ENCODE results near the gene CHML.
A peak's percentile ranks its signal among the peaks of the same experiment; 100 is the strongest.

CHML gene

GRCh38 chr1:241638099-241638682, 2.0 kb downstream of the CHML start:
- Mint-ChIP-seq H3K36me3 (ENCODE audit: low read depth) (peaks cover 34% of the 10 kb centered on the region), H3K4me3 (peak overlapping the region; percentile 88), H3K27ac (peak overlapping the region; percentile 15), H3K9me3 (peaks cover 8% of the 10 kb centered on the region), H3K27me3 (no peaks in the 10 kb centered on the region), H3K4me1 (peaks cover 47% of the 10 kb centered on the region)
- ATAC-seq (no peak), DNase-seq (no peak)

GRCh38 chr1:241637604-241638003, 2.6 kb downstream of the CHML start:
- H3K4me1 Mint-ChIP-seq: peaks cover 47% of the 10 kb centered on the region
- DNase-seq: no peak
- H3K9me3 Mint-ChIP-seq: peaks cover 6% of the 10 kb centered on the region
- H3K27ac Mint-ChIP-seq: peak overlapping the region; percentile 15
- ATAC-seq: no peak
- H3K27me3 Mint-ChIP-seq: no peaks in the 10 kb centered on the region
- H3K4me3 Mint-ChIP-seq: peak overlapping the region; percentile 88
- peaks cover 34% of the 10 kb centered on the region for H3K36me3 Mint-ChIP-seq (ENCODE audit: low read depth)

GRCh38 chr1:241637046-241637590, 3.1 kb downstream of the CHML start:
- H3K36me3 Mint-ChIP-seq (ENCODE audit: low read depth): peaks cover 36% of the 10 kb centered on the region
- peaks cover 52% of the 10 kb centered on the region for H3K4me1 Mint-ChIP-seq
- H3K27ac Mint-ChIP-seq: peak overlapping the region; percentile 11
- H3K27me3 Mint-ChIP-seq: no peaks in the 10 kb centered on the region
- DNase-seq (no peak), ATAC-seq (no peak)
- peak overlapping the region; percentile 88 for H3K4me3 Mint-ChIP-seq
- peaks cover 1% of the 10 kb centered on the region for H3K9me3 Mint-ChIP-seq

- Mint-ChIP-seq H3K4me3 (no peak overlapping the region), H3K9me3 (no peaks in the 10 kb centered on the region), H3K4me1 (peaks cover 58% of the 10 kb centered on the region), H3K27ac (no peak overlapping the region), H3K36me3 (ENCODE audit: low read depth) (peaks cover 43% of the 10 kb centered on the region), H3K27me3 (no peaks in the 10 kb centered on the region)
- no peak for ATAC-seq
- DNase-seq: no peak
These were observed 3.9 kb downstream of the CHML start for GRCh38 chr1:241636291-241636690.

GRCh38 chr1:241635556-241636152, 4.5 kb downstream of the CHML start:
- peak overlapping the region; percentile 37 for H3K4me3 Mint-ChIP-seq
- H3K9me3 Mint-ChIP-seq: no peaks in the 10 kb centered on the region
- no peaks in the 10 kb centered on the region for H3K27me3 Mint-ChIP-seq
- H3K4me1 Mint-ChIP-seq: peaks cover 52% of the 10 kb centered on the region
- H3K36me3 Mint-ChIP-seq (ENCODE audit: low read depth): peaks cover 43% of the 10 kb centered on the region
- H3K27ac Mint-ChIP-seq: peak overlapping the region; percentile 2
- no peak for DNase-seq
- ATAC-seq: no peak

- no peaks in the 10 kb centered on the region for H3K27me3 Mint-ChIP-seq
- DNase-seq (no peak), ATAC-seq (no peak)
- no peak overlapping the region for H3K27ac Mint-ChIP-seq
- H3K4me1 Mint-ChIP-seq: peaks cover 64% of the 10 kb centered on the region
- no peak overlapping the region for H3K4me3 Mint-ChIP-seq
- peaks cover 38% of the 10 kb centered on the region for H3K36me3 Mint-ChIP-seq (ENCODE audit: low read depth)
- H3K9me3 Mint-ChIP-seq: no peaks in the 10 kb centered on the region
These were observed 7.2 kb downstream of the CHML start for GRCh38 chr1:241632987-241633386.

GRCh38 chr1:241631674-241632073, 8.5 kb downstream of the CHML start:
- peaks cover 32% of the 10 kb centered on the region for H3K36me3 Mint-ChIP-seq (ENCODE audit: low read depth)
- no peak overlapping the region for H3K4me3 Mint-ChIP-seq
- H3K27me3 Mint-ChIP-seq: no peaks in the 10 kb centered on the region
- H3K9me3 Mint-ChIP-seq: no peaks in the 10 kb centered on the region
- no peak overlapping the region for H3K27ac Mint-ChIP-seq
- DNase-seq: no peak
- H3K4me1 Mint-ChIP-seq: peaks cover 58% of the 10 kb centered on the region
- no peak for ATAC-seq

- no peak overlapping the region for H3K4me3 Mint-ChIP-seq
- peaks cover 29% of the 10 kb centered on the region for H3K36me3 Mint-ChIP-seq (ENCODE audit: low read depth)
- no peak for DNase-seq
- no peak overlapping the region for H3K27ac Mint-ChIP-seq
- no peaks in the 10 kb centered on the region for H3K9me3 Mint-ChIP-seq
- no peaks in the 10 kb centered on the region for H3K27me3 Mint-ChIP-seq
- H3K4me1 Mint-ChIP-seq: peaks cover 53% of the 10 kb centered on the region
- ATAC-seq: no peak
These were observed 9.3 kb downstream of the CHML start for GRCh38 chr1:241630899-241631298.

- H3K27me3 Mint-ChIP-seq: no peaks in the 10 kb centered on the region
- H3K9me3 Mint-ChIP-seq: no peaks in the 10 kb centered on the region
- ATAC-seq: no peak
- no peak overlapping the region for H3K27ac Mint-ChIP-seq
- H3K36me3 Mint-ChIP-seq (ENCODE audit: low read depth): peaks cover 27% of the 10 kb centered on the region
- peaks cover 49% of the 10 kb centered on the region for H3K4me1 Mint-ChIP-seq
- H3K4me3 Mint-ChIP-seq: no peak overlapping the region
- DNase-seq: no peak
These were observed 9.7 kb downstream of the CHML start for GRCh38 chr1:241630476-241630875.

GRCh38 chr1:241630005-241630404, 10.2 kb downstream of the CHML start:
- H3K4me1 Mint-ChIP-seq: peaks cover 44% of the 10 kb centered on the region

GRCh38 chr1:241627453-241628259, 12.5 kb downstream of the CHML start:
- DNase-seq (peak; percentile 29), ATAC-seq (peak; percentile 66)
- Mint-ChIP-seq H3K4me1 (peaks cover 41% of the 10 kb centered on the region), H3K4me3 (peak overlapping the region; percentile 37), H3K27me3 (no peaks in the 10 kb centered on the region), H3K27ac (peak overlapping the region; percentile 70), H3K9me3 (no peaks in the 10 kb centered on the region), H3K36me3 (ENCODE audit: low read depth) (peaks cover 12% of the 10 kb centered on the region)

More at GRCh38 chr1:241630005-241630404, 10.2 kb downstream of the CHML start:
- ATAC-seq: no peak
- Mint-ChIP-seq H3K9me3 (no peaks in the 10 kb centered on the region), H3K27ac (no peak overlapping the region), H3K36me3 (ENCODE audit: low read depth) (peaks cover 22% of the 10 kb centered on the region), H3K27me3 (no peaks in the 10 kb centered on the region), H3K4me3 (no peak overlapping the region)
- no peak for DNase-seq

- ATAC-seq: no peak
- Mint-ChIP-seq H3K9me3 (no peaks in the 10 kb centered on the region), H3K27me3 (no peaks in the 10 kb centered on the region), H3K4me3 (no peak overlapping the region), H3K4me1 (peaks cover 24% of the 10 kb centered on the region), H3K27ac (no peak overlapping the region), H3K36me3 (ENCODE audit: low read depth) (peaks cover 5% of the 10 kb centered on the region)
- DNase-seq: no peak
These were observed 15.2 kb downstream of the CHML start for GRCh38 chr1:241624935-241625334.

- Mint-ChIP-seq H3K27me3 (no peaks in the 10 kb centered on the region), H3K36me3 (ENCODE audit: low read depth) (peaks cover 5% of the 10 kb centered on the region), H3K4me1 (peaks cover 11% of the 10 kb centered on the region), H3K4me3 (no peak overlapping the region), H3K9me3 (no peaks in the 10 kb centered on the region), H3K27ac (no peak overlapping the region)
- DNase-seq: no peak
- no peak for ATAC-seq
These were observed 17.5 kb downstream of the CHML start for GRCh38 chr1:241622669-241623068.

GRCh38 chr1:241617426-241617825, 22.7 kb downstream of the CHML start:
- H3K27me3 Mint-ChIP-seq: no peaks in the 10 kb centered on the region
- no peak overlapping the region for H3K4me3 Mint-ChIP-seq
- DNase-seq (no peak), ATAC-seq (peak; percentile 21)
- H3K27ac Mint-ChIP-seq: no peak overlapping the region
- H3K4me1 Mint-ChIP-seq: peaks cover 12% of the 10 kb centered on the region
- no peaks in the 10 kb centered on the region for H3K9me3 Mint-ChIP-seq
- H3K36me3 Mint-ChIP-seq (ENCODE audit: low read depth): peaks cover 2% of the 10 kb centered on the region
